COLO668 (cell line): ENCODE data around the gene RNF130.
"Not testable (repeated sequence)": the region's sequence is repeated elsewhere in the genome, so short reads cannot be mapped to it uniquely, and the experiment has no call there.

Experiments used
- DNase-seq: peaks from one replicate; lab custom pipeline; 2025; ENCODE audit not compliant: unreplicated experiment; lab: John Stamatoyannopoulos, UW

Gene RNF130

GRCh38 chr5:180026320-180026719 lies 45.2 kb downstream of the RNF130 start:
- peak; percentile 13 for DNase-seq

- no peak for DNase-seq
These were observed 49.7 kb downstream of the RNF130 start for GRCh38 chr5:180021900-180022299.

- no peak for DNase-seq
These were observed 51.4 kb downstream of the RNF130 start for GRCh38 chr5:180020176-180020575.

DNA sequence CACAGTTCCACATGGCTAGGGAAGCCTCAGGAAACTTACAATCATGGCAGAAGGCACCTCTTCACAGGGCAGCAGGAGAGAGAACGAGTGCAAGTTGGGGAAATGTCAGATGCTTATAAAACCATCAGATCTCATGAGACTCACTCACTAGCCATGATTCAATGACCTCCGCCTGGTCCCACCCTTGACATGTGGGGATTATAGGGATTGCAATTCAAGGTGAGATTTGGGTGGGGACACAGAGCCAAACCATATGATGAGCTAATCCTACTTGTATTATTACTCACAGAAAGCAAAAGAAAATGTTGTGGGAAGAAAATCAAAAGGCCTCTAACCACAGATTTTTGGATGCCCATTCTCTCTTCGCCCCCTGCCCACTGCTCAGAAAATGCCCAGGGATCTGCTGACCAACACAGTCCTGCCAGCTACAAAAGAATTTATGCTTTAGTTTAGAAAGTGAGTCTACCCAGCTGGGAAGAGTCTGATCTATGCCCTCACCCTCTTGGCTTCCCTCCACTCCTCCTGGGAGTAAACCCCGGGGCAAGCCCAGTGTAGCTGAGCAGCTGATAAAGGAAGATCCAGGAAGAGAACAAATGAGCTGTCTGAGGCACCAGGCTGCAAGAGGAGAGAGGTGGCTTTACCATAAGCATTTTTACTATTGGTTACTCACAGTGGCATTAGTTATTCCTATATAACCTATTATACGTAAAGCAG lies 53.1 kb downstream of the RNF130 start:
- no peak for DNase-seq

- not testable (repeated sequence) for DNase-seq
These were observed 56.0 kb downstream of the RNF130 start for GRCh38 chr5:180015523-180015922.

GRCh38 chr5:180013678-180014077 lies 57.9 kb downstream of the RNF130 start:
- no peak for DNase-seq

- DNase-seq: no peak
These were observed 59.2 kb downstream of the RNF130 start for GRCh38 chr5:180012316-180012715.

- DNase-seq: no peak
These were observed 60.9 kb downstream of the RNF130 start for GRCh38 chr5:180010636-180011035.

GRCh38 chr5:180009581-180009980 lies 62.0 kb downstream of the RNF130 start:
- no peak for DNase-seq

DNA sequence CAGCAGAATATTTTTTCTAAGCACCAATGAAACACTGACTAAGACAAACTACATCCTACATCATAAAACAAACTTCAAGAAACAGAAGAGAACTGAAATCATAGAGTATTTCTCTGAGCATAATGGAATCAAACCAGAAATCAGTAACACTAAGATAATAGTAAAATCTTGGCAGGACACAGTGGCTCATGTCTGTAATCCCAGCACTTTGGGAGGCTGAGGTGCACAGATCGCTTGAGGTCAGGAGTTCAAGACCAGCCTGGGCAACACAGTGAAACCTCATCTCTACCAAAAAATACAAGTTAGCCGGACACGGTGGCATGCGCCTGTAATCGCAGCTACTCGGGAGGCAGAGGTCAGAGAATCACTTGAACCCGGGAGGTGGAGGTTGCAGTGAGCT lies 63.1 kb downstream of the RNF130 start:
- no peak for DNase-seq

- DNase-seq: no peak
These were observed 64.0 kb downstream of the RNF130 start for GRCh38 chr5:180007582-180007981.

- DNase-seq: no peak
These were observed 65.4 kb downstream of the RNF130 start for GRCh38 chr5:180006141-180006540.

DNA sequence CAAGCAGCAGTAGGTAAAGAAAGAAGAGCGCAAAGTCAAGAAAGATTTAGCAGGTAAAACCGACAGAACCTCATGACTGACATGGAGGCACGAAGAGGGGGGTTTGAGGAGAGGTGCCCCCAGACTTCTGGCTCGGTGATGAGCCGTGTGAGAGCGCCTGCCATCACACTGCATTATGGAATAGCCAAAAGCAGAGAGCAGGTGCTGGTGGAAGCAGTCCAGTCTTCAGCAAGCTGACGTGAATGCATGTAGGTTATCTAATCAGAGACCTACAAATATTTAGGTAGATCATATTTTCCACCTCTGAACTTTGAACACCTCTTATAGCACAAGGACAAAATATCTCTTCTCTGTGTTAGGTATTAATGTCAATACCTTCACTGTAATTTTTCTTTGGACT lies 68.4 kb downstream of the RNF130 start:
- no peak for DNase-seq

DNA sequence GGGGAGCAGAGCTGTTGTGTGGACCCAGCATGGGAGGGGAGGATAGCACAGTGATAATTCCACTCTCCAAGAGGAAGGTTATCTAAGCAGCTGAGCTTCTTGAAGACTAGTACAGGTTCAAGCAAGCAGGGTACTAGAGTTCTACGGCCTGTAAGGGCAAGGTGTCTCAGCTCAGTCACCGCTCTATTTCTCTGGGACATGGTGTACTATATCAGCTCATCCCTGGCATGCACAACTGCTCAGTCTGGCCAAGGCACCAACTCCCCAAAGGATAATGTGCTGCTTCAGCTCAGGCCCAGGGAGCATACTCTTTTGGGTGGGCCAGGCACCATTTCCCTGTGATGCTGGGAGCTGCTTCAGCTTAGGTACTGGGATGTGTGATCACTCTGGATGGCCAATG lies 69.8 kb downstream of the RNF130 start:
- no peak for DNase-seq

- DNase-seq: no peak
These were observed 70.4 kb downstream of the RNF130 start for GRCh38 chr5:180001136-180001535.

GRCh38 chr5:179998485-179998884 lies 73.1 kb downstream of the RNF130 start:
- DNase-seq: no peak

GRCh38 chr5:179994583-179995323 lies 76.8 kb downstream of the RNF130 start:
- no peak for DNase-seq

DNA sequence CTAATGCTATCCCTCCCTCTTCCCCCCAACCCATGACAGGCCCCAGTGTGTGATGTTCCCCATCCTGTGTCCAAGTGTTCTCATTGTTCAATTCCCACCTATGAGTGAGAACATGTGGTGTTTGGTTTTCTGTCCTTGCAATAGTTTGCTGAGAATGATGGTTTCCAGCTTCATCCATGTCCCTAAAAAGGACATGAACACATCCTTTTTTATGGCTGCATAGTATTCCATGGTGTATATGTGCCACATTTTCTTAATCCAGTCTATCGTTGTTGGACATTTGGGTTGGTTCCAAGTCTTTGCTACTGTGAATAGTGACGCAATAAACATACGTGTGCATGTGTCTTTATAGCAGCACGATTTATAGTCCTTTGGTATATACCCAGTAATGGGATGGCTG lies 78.7 kb downstream of the RNF130 start:
- DNase-seq: not testable (repeated sequence)

GRCh38 chr5:179991106-179991505 lies 80.5 kb downstream of the RNF130 start:
- no peak for DNase-seq

DNA sequence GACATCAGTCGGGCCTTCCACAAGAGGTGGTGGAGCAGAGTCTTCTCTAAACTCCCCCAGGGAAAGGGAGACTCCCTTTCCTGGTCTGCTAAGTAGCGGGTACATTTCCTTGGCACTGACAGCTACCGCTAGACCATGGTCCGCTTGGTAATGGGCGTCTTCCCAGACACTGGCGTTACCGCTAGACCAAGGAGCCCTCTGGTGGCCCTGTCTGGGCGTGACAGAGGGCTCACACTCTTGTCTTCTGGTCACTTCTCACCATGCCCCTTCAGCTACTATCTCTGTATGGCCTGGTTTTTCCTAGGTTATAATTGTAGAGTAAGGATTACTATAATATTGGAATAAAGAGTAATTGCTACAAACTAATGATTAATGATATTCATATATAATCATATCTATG lies 81.0 kb downstream of the RNF130 start:
- DNase-seq: not testable (repeated sequence)

GRCh38 chr5:179986328-179986727 lies 85.2 kb downstream of the RNF130 start:
- DNase-seq: no peak

DNA sequence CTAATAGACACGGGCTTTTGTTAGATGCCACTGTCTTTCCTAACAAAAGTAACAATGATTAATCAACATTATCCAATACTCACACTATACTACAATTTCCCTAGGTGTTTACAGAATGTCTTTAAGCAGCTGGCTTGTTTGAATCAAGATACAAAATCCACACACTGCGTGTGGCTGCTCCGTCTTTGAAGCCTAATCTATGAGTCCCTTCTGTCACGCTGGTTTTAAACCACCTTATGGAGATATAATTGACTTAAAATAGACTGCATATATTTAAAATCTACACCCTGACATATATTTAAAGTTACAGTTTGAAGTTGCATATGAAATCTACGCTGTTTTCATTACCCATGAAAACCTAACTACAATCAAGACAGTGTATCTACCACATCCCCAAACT lies 89.9 kb downstream of the RNF130 start:
- no peak for DNase-seq

DNA sequence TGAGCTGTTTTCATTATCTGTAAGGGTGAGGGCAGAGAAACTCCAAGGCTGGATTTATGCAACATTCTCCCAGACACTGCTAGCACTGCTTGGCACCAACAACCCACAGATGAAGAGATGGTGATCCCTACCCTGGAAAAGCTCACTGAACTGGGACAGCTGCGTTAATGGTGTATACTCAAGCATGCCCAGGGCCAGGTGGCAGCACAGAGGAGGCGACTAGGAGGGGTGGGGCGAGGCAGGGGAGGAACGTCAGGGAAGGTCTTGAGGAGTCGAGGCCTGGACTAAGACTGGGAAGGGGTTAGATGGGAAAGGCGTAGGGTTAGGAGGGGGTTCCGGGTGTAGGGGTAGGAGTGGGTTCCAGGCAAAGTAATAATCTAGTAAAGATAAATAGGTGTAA lies 90.8 kb downstream of the RNF130 start:
- no peak for DNase-seq
